Endothelial cell of umbilical vein (primary cell): Measurements from ENCODE around the gene TRNT1. TPM values are rescaled to one million over a fixed set of nuclear protein-coding genes. Genes with fewer than 3 reads are reported as not detected.

ENCODE experiments used
- BruUV-seq: library from RNA; stranded (reverse); fragments of 400-500 nt; replicated peaks from 2 replicates; lab custom pipeline; 2021; lab: Mats Ljungman, UMichigan
- CTCF ChIA-PET: fragments of 300-600, 350-600 bp; sonication (Branson Sonifier 250); formaldehyde crosslinking; loops from one replicate; lab custom pipeline; 2021; ENCODE audit warnings: antibody characterized with exemption, inconsistent platforms; lab: Charles Lee
- POLR2A ChIA-PET: fragments of 300-600, 350-600 bp; sonication (Branson Sonifier 250); formaldehyde crosslinking; loops from one replicate; lab custom pipeline; 2021; ENCODE audit warnings: antibody characterized with exemption, inconsistent platforms; lab: Charles Lee
- DNase-seq: peaks from one replicate; pipeline ENCODE4 v3.0.0-alpha.2; 2011; ENCODE audit warnings: low read depth, low spot score
- FAIRE-seq: peaks from 2 replicates; lab custom pipeline; 2011; peaks lifted over from hg19 to GRCh38; lab: Jason Lieb, UNC
- H2AFZ ChIP-seq: 2 replicates; pipeline ENCODE4 v1.6.0; 2012; ENCODE audit warnings: low read depth, low read length, control low read depth, inconsistent platforms
- H3K27ac ChIP-seq: 2 replicates; pipeline ENCODE4 v1.5.1; 2011; ENCODE audit warnings: low read depth, mild to moderate bottlenecking, control low read depth, low read length, moderate library complexity; ENCODE audit not compliant: insufficient read depth
- H3K27me3 ChIP-seq, 2 experiments: 2 replicates each; pipeline versions ENCODE4 v1.6.0 to v1.6.1; 2011; ENCODE audit warnings: low read length in 2 of 2, mixed read lengths in 1 of 2; ENCODE audit not compliant: control insufficient read depth in 2 of 2, insufficient read depth in 2 of 2
- H3K36me3 ChIP-seq, 2 experiments: 2 replicates in 1 of 2; 3 replicates in 1 of 2; pipeline ENCODE4 v1.5.1; 2011; ENCODE audit warnings: low read length in 2 of 2, mild to moderate bottlenecking in 1 of 2, moderate library complexity in 1 of 2; ENCODE audit not compliant: control insufficient read depth in 2 of 2, insufficient read depth in 2 of 2; ENCODE audit errors: extremely low read depth in 1 of 2
- H3K4me1 ChIP-seq: 3 replicates; pipeline ENCODE4 v1.5.1; 2011; ENCODE audit warnings: mild to moderate bottlenecking, low read length; ENCODE audit not compliant: control insufficient read depth, insufficient read depth; ENCODE audit errors: extremely low read depth
- H3K4me2 ChIP-seq: 2 replicates; pipeline ENCODE4 v1.6.1; 2011; ENCODE audit warnings: low read length, control low read depth, mixed read lengths; ENCODE audit not compliant: insufficient read depth
- H3K4me3 ChIP-seq, 3 experiments: fragments of 200-600 bp in 1 of 3; sonication (generic), shearing (Covaris generic) in 1 of 3; replicated peaks in 1 of 3; 2 replicates each; pipeline ENCODE4 v1.5.1; 2011 to 2016; ENCODE audit warnings: control low read depth in 3 of 3, low read length in 3 of 3, mild to moderate bottlenecking in 2 of 3, inconsistent platforms in 1 of 3, low read depth in 1 of 3, moderate library complexity in 1 of 3; ENCODE audit not compliant: insufficient read depth in 1 of 3
- H3K79me2 ChIP-seq: 2 replicates; pipeline ENCODE4 v1.6.0; 2012; ENCODE audit warnings: low read length, inconsistent platforms; ENCODE audit not compliant: control insufficient read depth, insufficient read depth
- H3K9ac ChIP-seq: replicated peaks from 2 replicates; pipeline ENCODE3; 2011; ENCODE audit warnings: low read length, control low read depth; ENCODE audit not compliant: insufficient read depth; ENCODE audit errors: extremely low read depth
- H3K9me1 ChIP-seq: replicated peaks from 3 replicates; pipeline ENCODE4 v1.6.0; 2011; ENCODE audit warnings: mild to moderate bottlenecking, low read length; ENCODE audit not compliant: control insufficient read depth, insufficient read depth; ENCODE audit errors: extremely low read depth
- H3K9me3 ChIP-seq: replicated peaks from 2 replicates; pipeline ENCODE4 v1.5.1; 2012; ENCODE audit warnings: low read length, inconsistent platforms; ENCODE audit not compliant: control insufficient read depth, insufficient read depth
- H4K20me1 ChIP-seq: replicated peaks from 2 replicates; pipeline ENCODE3; 2011; ENCODE audit warnings: mild to moderate bottlenecking, low read length; ENCODE audit not compliant: control insufficient read depth, insufficient read depth; ENCODE audit errors: extremely low read depth
- EZH2 ChIP-seq: IDR thresholded peaks from 2 replicates; pipeline ENCODE4 v1.6.1; 2012; ENCODE audit warnings: borderline replicate concordance, low read depth, mild to moderate bottlenecking, moderate library complexity, low read length, inconsistent platforms; ENCODE audit not compliant: severe bottlenecking
- FOS ChIP-seq: IDR thresholded peaks from 2 replicates; pipeline ENCODE4 v1.6.1; 2011; ENCODE audit warnings: mild to moderate bottlenecking, low read length, moderate library complexity, borderline replicate concordance; ENCODE audit not compliant: insufficient read depth
- GATA2 ChIP-seq: IDR thresholded peaks from 2 replicates; pipeline ENCODE4 v1.7.0; 2011; ENCODE audit warnings: low read depth, mild to moderate bottlenecking, moderate library complexity, mixed read lengths, low read length; ENCODE audit not compliant: insufficient read length, insufficient read depth
- JUN ChIP-seq: IDR thresholded peaks from 2 replicates; pipeline ENCODE4 v1.6.1; 2011; ENCODE audit warnings: borderline replicate concordance, low read depth; ENCODE audit not compliant: insufficient read length, insufficient read depth
- MAX ChIP-seq: IDR thresholded peaks from 2 replicates; pipeline ENCODE4 v1.6.1; 2011; ENCODE audit not compliant: insufficient read depth, insufficient read length
- MYC ChIP-seq: IDR thresholded peaks from one replicate; pipeline ENCODE4 v1.6.1; 2011; ENCODE audit warnings: mild to moderate bottlenecking, low read depth, low read length
- POLR2A ChIP-seq: IDR thresholded peaks from 2 replicates; pipeline ENCODE4 v1.6.1; 2012; ENCODE audit warnings: low read depth, mild to moderate bottlenecking, control low read depth, low read length
- POLR2AphosphoS5 ChIP-seq: IDR thresholded peaks from 2 replicates; pipeline ENCODE4 v1.6.1; 2012; ENCODE audit warnings: low read depth, mild to moderate bottlenecking, control low read depth, low read length, moderate library complexity; ENCODE audit not compliant: insufficient read depth
- dilution Hi-C: fragments of 300-500 bp; cut with MboI; formaldehyde crosslinking; loops from one replicate; pipeline ENCODE4 v1.15.0; 2019; ENCODE audit warnings: low sequenced_read_pairs; ENCODE audit not compliant: extremely low pct_ligation_motif_present
- intact Hi-C: fragments of 100-400 bp; cut with micrococcal nuclease; formaldehyde crosslinking; loops from one replicate; pipeline ENCODE4 v1.10.0; 2022
- polyA plus RNA-seq, 4 experiments: library from polyadenylated mRNA; depleted of rRNA in 3 of 4; stranded (reverse) in 3 of 4; unstranded in 1 of 4; fragments of >200 nt; gene quantifications; 2 replicates each; pipeline versions ENCODE4 v1.2.1 to v1.2.3, GENCODE V29; 2011 to 2012; ENCODE audit warnings: missing spikeins in 1 of 4
- total RNA-seq: library from RNA; stranded (reverse); gene quantifications from 2 replicates; pipeline ENCODE4 v1.2.3, GENCODE V29; 2021
- TF ChIP-seq, protein P1 (sequence below), 2 donors: IDR thresholded peaks; 1 replicate in 1 of 2; 2 replicates in 1 of 2; pipeline ENCODE4 v1.5.1; 2011; ENCODE audit warnings: low read length in 2 of 2, mild to moderate bottlenecking in 2 of 2, moderate library complexity in 2 of 2, control low read depth in 1 of 2, inconsistent platforms in 1 of 2, low read depth in 1 of 2; ENCODE audit not compliant: insufficient read depth in 1 of 2; ENCODE audit errors: extremely low read depth in 1 of 2

Gene TRNT1
- total and polyA plus RNA-seq, 2 donors (not counting 3 experiments of a cell fraction or from before 2014, with no cell fraction given): 4.6 to 21.3 TPM

- intact Hi-C loops: no loop called here
- H2AFZ ChIP-seq: no peak overlapping the region
These were observed 9.1 kb upstream of the TRNT1 start for GRCh38 chr3:3117651-3118050.

More at GRCh38 chr3:3117651-3118050, 9.1 kb upstream of the TRNT1 start:
- dilution Hi-C loops: no loop called here
- no peaks in the 10 kb centered on the region for H4K20me1 ChIP-seq
- no peak overlapping the region for H3K4me2 ChIP-seq
- no peak overlapping the region for H3K9ac ChIP-seq
- H3K9me1 ChIP-seq: no peaks in the 10 kb centered on the region
- FAIRE-seq (no peak), DNase-seq (no peak)
- CTCF ChIA-PET: no interaction called here
- no peaks in the 10 kb centered on the region for H3K27me3 ChIP-seq
- no peaks in the 10 kb centered on the region for H3K9me3 ChIP-seq
- no peak overlapping the region for H3K27ac ChIP-seq
- no peaks in the 10 kb centered on the region for H3K79me2 ChIP-seq
- no peak overlapping the region for H3K4me3 ChIP-seq
- H3K4me1 ChIP-seq: no peaks in the 10 kb centered on the region
- BruUV-seq: no TSS peak
- POLR2A ChIA-PET: no interaction called here
- TF ChIP-seq EZH2 (no peak), JUN (no peak), MAX (no peak), GATA2 (no peak), POLR2A (no peak), MYC (no peak), FOS (no peak), POLR2AphosphoS5 (no peak)
- TF ChIP-seq, protein P1, sequence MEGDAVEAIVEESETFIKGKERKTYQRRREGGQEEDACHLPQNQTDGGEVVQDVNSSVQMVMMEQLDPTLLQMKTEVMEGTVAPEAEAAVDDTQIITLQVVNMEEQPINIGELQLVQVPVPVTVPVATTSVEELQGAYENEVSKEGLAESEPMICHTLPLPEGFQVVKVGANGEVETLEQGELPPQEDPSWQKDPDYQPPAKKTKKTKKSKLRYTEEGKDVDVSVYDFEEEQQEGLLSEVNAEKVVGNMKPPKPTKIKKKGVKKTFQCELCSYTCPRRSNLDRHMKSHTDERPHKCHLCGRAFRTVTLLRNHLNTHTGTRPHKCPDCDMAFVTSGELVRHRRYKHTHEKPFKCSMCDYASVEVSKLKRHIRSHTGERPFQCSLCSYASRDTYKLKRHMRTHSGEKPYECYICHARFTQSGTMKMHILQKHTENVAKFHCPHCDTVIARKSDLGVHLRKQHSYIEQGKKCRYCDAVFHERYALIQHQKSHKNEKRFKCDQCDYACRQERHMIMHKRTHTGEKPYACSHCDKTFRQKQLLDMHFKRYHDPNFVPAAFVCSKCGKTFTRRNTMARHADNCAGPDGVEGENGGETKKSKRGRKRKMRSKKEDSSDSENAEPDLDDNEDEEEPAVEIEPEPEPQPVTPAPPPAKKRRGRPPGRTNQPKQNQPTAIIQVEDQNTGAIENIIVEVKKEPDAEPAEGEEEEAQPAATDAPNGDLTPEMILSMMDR (IDR thresholded peaks at IDR 0.05; ENCODE audit: extremely low read depth in 1 of 2, insufficient read depth in 1 of 2, low read depth in 1 of 2, low read length in 2 of 2): no peak
- H3K36me3 ChIP-seq: no peaks in the 10 kb centered on the region
